OCI-LY3 (cell line): ENCODE results near the gene KHNYN.

Experiments
- EZH2phosphoT487 ChIP-seq: fragments of 200-600 bp; shearing (Covaris generic); IDR thresholded peaks from 2 replicates; pipeline ENCODE4 v1.6.1; 2018; ENCODE audit warnings: antibody characterized with exemption, mixed run types, low read depth
- TF ChIP-seq, protein P1 (sequence below): fragments of 200-600, 300-600 bp; sonication (generic); IDR thresholded peaks from 2 replicates; pipeline ENCODE4 v1.5.1; 2014; ENCODE audit warnings: antibody characterized with exemption, low read length, low read depth

DNA sequence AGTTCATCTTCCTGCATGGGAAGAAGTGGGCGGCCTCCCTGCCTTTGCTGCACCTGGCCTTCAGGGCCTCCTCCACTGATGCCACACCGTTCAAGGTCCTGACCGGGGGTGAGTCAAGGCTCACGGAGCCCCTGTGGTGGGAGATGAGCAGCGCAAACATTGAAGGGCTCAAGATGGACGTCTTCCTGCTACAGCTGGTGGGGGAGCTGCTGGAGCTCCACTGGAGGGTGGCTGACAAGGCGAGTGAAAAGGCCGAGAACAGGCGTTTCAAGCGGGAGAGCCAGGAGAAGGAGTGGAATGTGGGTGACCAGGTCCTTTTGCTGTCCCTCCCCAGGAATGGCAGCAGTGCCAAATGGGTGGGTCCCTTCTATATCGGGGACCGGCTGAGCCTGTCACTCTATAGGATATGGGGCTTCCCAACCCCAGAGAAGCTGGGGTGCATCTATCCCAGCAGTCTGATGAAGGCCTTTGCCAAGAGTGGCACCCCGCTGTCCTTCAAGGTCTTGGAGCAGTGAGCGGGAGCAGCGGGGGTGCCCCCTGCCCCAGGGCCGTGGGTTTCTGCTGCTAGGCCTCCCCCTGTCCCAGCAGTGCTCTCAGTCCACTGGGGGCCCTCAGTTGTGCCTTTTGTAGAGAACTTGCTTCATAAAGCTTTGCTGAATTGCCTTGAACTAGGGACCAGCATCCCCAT lies 12.7 kb upstream of the KHNYN start:
- TF ChIP-seq, protein P1, sequence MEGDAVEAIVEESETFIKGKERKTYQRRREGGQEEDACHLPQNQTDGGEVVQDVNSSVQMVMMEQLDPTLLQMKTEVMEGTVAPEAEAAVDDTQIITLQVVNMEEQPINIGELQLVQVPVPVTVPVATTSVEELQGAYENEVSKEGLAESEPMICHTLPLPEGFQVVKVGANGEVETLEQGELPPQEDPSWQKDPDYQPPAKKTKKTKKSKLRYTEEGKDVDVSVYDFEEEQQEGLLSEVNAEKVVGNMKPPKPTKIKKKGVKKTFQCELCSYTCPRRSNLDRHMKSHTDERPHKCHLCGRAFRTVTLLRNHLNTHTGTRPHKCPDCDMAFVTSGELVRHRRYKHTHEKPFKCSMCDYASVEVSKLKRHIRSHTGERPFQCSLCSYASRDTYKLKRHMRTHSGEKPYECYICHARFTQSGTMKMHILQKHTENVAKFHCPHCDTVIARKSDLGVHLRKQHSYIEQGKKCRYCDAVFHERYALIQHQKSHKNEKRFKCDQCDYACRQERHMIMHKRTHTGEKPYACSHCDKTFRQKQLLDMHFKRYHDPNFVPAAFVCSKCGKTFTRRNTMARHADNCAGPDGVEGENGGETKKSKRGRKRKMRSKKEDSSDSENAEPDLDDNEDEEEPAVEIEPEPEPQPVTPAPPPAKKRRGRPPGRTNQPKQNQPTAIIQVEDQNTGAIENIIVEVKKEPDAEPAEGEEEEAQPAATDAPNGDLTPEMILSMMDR: no peak
- no peak for TF ChIP-seq EZH2phosphoT487
